GM11168 (cell line): ENCODE data around the gene TAB2.

Experiments used
- in situ Hi-C: fragments of 300-500 bp; cut with MboI; formaldehyde crosslinking; loops from one replicate; pipeline ENCODE4 v1.12.0; 2022; ENCODE audit warnings: low sequenced_read_pairs; ENCODE audit not compliant: unreplicated experiment

The TAB2 gene

GRCh38 chr6:149397384-149397783 is 79.9 kb downstream of the TAB2 start:
- in situ Hi-C loops = no loop called here

GRCh38 chr6:149400050-149400449 is 82.5 kb downstream of the TAB2 start, which contains the start of gene SUMO4:
Gene SUMO4 (plus strand): TSS chr6:149400262. CDS start chr6:149400392, 130 bp downstream.
- in situ Hi-C loops = no loop called here

DNA sequence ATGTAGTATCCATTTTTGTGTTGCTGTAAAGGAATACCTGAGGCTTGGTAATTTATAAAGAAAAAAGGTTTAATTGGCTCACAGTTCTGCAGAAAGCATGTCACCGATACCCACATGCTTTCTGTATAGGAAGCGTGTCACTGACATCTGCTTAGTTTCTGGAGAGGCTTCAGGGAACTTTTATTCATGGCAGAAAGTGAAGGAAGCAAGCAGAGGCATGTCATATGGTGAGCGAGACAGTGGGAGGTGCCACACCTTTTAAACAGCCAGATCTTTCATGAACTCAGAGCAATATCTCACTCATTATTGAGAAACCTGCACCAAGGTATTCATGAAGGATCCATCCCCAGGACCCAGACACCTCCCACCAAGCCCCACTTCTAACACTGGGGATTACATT is 86.0 kb downstream of the TAB2 start:
- in situ Hi-C loops = no loop called here

GRCh38 chr6:149405823-149406765 is 88.6 kb downstream of the TAB2 start:
- in situ Hi-C loops = no loop called here

- in situ Hi-C loops = no loop called here
Observed at GRCh38 chr6:149409617-149410016, 92.1 kb downstream of the TAB2 start.

- in situ Hi-C loops = no loop called here
Observed at GRCh38 chr6:149410557-149410956, 93.0 kb downstream of the TAB2 start.

- in situ Hi-C loops = no loop called here
Observed at GRCh38 chr6:149414009-149414408, 96.5 kb downstream of the TAB2 start.

GRCh38 chr6:149414821-149415220 is 97.3 kb downstream of the TAB2 start:
- in situ Hi-C loops = no loop called here

DNA sequence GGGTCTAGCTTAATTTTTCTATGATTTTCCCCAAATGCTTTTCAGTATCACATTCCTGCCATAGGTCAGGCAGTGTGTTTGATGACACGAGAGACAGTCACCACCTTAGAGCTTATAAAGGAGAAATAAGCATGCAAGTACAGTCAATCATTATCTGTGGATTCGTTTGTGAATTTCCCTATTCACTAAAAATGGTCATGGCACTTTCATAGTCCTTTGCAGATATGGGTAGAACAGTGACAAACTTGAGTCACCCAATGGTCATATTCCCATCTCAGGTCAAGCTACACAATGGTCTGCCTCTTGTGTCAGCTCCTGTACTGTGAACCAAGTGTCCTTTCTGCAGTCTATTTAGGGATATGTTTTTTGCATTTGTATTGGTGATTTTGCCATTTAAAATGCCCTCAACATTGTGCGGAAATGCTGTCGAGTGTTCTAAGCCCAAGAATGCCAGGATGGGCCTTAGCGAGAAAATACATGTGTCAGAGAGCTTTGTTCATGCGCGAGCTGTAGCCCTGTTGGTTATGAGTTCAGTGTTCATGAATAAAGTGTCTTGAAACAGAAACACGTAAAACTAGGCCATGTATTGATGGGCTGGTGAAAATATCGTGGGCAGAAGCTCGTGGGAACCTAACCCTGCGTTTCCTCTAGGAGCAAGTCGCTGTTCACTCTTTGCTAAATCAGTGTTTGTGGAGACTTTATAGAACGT is 102.3 kb downstream of the TAB2 start:
- in situ Hi-C loops = no loop called here

DNA sequence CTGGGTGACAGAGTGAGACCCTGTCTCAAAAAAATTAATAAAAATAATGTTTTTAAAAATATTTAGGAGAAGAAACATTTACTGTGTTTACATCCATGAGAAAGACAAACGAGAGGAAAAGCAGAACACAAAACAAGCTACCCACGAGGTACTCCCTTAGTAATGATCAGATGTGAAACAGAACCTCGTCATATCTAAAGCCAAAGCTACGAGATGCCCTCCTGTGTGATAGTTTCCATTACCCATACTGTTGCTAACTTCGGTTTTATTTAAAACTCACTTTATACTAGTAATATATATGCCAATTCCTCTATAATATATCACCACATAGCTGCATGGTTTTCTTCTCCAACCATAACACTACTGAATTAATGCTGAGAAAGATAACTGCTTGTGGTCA is 103.6 kb downstream of the TAB2 start:
- in situ Hi-C loops = no loop called here

GRCh38 chr6:149422581-149422980 is 105.1 kb downstream of the TAB2 start:
- in situ Hi-C loops = no loop called here

GRCh38 chr6:149423964-149424440 is 106.5 kb downstream of the TAB2 start:
- in situ Hi-C loops = no loop called here

GRCh38 chr6:149425224-149425623 is 107.7 kb downstream of the TAB2 start:
- in situ Hi-C loops = loop anchor here (5.0 kb wide), 2 partner anchors 333 to 393 kb away; no protein-coding TSS in a partner anchor

DNA sequence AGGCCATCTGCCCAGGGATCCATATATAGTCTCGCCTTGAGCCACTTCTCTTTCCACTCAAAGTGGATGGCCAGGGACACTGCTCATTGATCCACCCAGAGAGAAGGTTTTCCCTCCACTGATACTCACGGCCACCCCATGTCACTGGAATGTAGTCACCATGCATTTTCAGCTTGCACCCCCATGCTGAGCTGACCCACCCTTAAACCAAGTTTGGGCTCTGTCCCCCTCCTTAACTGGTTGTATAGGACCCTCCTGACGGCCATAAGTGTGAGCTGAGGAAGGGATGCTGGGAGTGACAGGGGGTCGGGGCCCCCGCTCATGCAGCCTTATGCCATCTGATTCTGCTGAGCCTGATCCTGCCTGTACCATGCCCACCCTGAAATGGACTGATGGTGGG is 108.2 kb downstream of the TAB2 start:
- in situ Hi-C loops = loop anchor here (5.0 kb wide), 2 partner anchors 333 to 393 kb away; no protein-coding TSS in a partner anchor

- in situ Hi-C loops = loop anchor here (5.0 kb wide), 2 partner anchors 336 to 396 kb away; no protein-coding TSS in a partner anchor
Observed at GRCh38 chr6:149428606-149429005, 111.1 kb downstream of the TAB2 start.

GRCh38 chr6:149429427-149430360 is 112.2 kb downstream of the TAB2 start:
- in situ Hi-C loops = loop anchor here (5.0 to 10.0 kb wide), 3 partner anchors 337 to 397 kb away; no protein-coding TSS in a partner anchor

DNA sequence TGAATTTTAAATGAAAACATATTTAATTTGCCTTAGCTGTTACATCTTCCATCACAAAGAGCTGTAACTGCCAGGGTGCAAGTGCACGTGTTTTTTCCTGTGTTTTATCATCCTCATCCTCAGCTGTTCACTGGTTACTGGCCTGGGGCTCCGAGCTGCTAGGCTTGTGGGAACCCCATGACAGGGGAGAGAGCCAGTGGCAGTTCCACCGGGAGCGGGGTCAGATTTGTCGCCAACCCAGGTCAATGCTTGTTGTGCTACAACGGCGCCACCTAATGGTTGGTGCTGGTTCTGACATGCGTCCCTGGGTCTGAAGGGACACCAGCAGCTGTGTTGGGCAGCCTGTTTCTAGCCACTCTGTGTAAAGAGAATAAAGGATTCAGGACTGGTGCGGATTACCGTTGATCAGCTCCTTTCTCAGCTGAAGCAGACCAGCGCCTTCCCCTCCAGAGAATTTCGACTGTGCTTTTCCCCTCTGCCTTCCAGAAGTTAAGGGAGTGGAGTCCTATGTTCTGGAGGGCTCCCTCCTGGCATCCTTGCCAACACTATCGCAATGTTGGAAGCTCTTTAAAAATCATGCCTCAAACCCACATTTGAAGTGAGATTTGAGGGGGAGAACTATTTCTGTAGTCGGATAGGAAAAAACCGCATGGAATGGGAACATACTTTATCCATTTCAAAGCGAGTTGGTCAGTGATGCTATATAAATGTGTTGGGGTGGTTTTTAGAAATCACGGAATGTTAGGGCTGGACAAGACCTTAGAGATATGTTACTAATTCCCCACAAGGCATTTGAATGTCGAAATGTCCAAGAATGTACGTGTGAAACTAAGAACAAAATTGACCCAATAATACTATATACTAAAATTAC is 114.6 kb downstream of the TAB2 start:
- in situ Hi-C loops = loop anchor here (10.0 kb wide), 1 partner anchor 357 kb away; no protein-coding TSS in a partner anchor

DNA sequence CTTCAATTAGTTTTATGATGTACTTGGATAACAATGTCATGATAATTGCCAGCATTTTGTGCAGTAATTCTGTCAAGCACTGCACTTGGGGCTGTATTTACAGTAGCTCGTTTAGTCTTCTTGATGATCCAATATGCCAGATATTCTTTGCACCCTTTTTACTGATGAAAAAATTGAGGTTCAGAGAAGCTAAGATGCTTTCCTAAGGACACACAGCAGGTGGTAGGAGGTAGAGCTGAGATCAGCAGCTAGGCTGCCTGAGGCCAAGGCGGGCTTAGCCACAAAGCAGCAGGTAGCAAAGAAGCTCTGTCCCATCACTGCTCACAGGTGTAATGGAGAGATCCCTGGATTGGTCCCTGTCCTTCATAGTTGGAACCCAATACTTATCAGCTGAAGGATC is 115.9 kb downstream of the TAB2 start:
- in situ Hi-C loops = loop anchor here (10.0 kb wide), 1 partner anchor 359 kb away; no protein-coding TSS in a partner anchor

- in situ Hi-C loops = loop anchor here (10.0 kb wide), 1 partner anchor 359 kb away; no protein-coding TSS in a partner anchor
Observed at GRCh38 chr6:149433881-149434280, 116.4 kb downstream of the TAB2 start.
